ENCODE measurements around the gene AVPI1. TPM values are rescaled to one million over a fixed set of nuclear protein-coding genes. Genes with fewer than 3 reads are reported as not detected.
"Not testable (repeated sequence)": the region's sequence is repeated elsewhere in the genome, so short reads cannot be mapped to it uniquely, and the experiment has no call there.

Gene AVPI1
- total RNA-seq, 2 donors from 2014 or later = 9.5 to 25.6 TPM

GRCh38 chr10:97643441-97643985 is 43.5 kb downstream of the AVPI1 start:
- no peak for TF ChIP-seq CTCF (IDR thresholded peaks at IDR 0.05)
- DNase-seq (ENCODE audit: low spot score) (no peak), ATAC-seq (ENCODE audit: insufficient number of reproducible peaks, low FRiP score, low read depth) (no peak)
- Histone ChIP-seq H3K9me3 (no peaks in the 10 kb centered on the region), H3K27ac (no peak overlapping the region), H3K4me3 (no peak overlapping the region), H3K27me3 (replicated peaks; ENCODE audit: insufficient read depth) (no peaks in the 10 kb centered on the region), H3K36me3 (peaks cover 11% of the 10 kb centered on the region), H3K4me1 (ENCODE audit: control insufficient read depth in 1 of 2, low read depth in 2 of 2) (peaks cover 15 to 39% of the 10 kb centered on the region in 2 donors)

GRCh38 chr10:97642471-97643159 is 44.4 kb downstream of the AVPI1 start:
- peaks cover 15 to 31% of the 10 kb centered on the region in 2 donors for H3K4me1 ChIP-seq (ENCODE audit: control insufficient read depth in 1 of 2, low read depth in 2 of 2)
- not testable (repeated sequence) for H3K27ac ChIP-seq; ATAC-seq (ENCODE audit: insufficient number of reproducible peaks, low FRiP score, low read depth); H3K27me3 ChIP-seq (replicated peaks; ENCODE audit: insufficient read depth); DNase-seq (ENCODE audit: low spot score); H3K9me3 ChIP-seq
- peaks cover 11% of the 10 kb centered on the region for H3K36me3 ChIP-seq
- peak overlapping the region; percentile 94 for H3K4me3 ChIP-seq

GRCh38 chr10:97640868-97641811 is 45.9 kb downstream of the AVPI1 start:
- H3K27me3 ChIP-seq (replicated peaks; ENCODE audit: insufficient read depth) = no peaks in the 10 kb centered on the region
- peak overlapping the region; percentile 76 to 80 for H3K27ac ChIP-seq
- no peaks in the 10 kb centered on the region for H3K9me3 ChIP-seq
- peaks cover 15 to 27% of the 10 kb centered on the region in 2 donors for H3K4me1 ChIP-seq (ENCODE audit: control insufficient read depth in 1 of 2, low read depth in 2 of 2)
- peak overlapping the region; percentile 94 for H3K4me3 ChIP-seq
- ATAC-seq (ENCODE audit: insufficient number of reproducible peaks, low FRiP score, low read depth) (peak; percentile 46), DNase-seq (ENCODE audit: low spot score) (no peak)
- no peak for TF ChIP-seq CTCF (IDR thresholded peaks at IDR 0.05)
- peaks cover 11% of the 10 kb centered on the region for H3K36me3 ChIP-seq

GRCh38 chr10:97640174-97640867 is 46.7 kb downstream of the AVPI1 start, which contains the start of gene PI4K2A:
Gene PI4K2A, plus strand, starts transcription at chr10:97640671. Its CDS starts 72 bp downstream, at chr10:97640743.
- DNase-seq (ENCODE audit: low spot score) = peak; percentile 97
- Histone ChIP-seq H3K4me3 (peak within 1 kb of the TSS; percentile 94), H3K27me3 (replicated peaks; ENCODE audit: insufficient read depth) (no peaks in the 10 kb centered on the region), H3K27ac (peak within 1 kb of the TSS; percentile 76 to 80), H3K9me3 (no peaks in the 10 kb centered on the region), H3K36me3 (peaks cover 11% of the 10 kb centered on the region), H3K4me1 (ENCODE audit: control insufficient read depth in 1 of 2, low read depth in 2 of 2) (peaks cover 15 to 27% of the 10 kb centered on the region in 2 donors)
- TF ChIP-seq CTCF (IDR thresholded peaks at IDR 0.05) = no peak
- ATAC-seq (ENCODE audit: insufficient number of reproducible peaks, low FRiP score, low read depth) = peak; percentile 95

GRCh38 chr10:97639090-97639489 is 48.0 kb downstream of the AVPI1 start:
- H3K27me3 ChIP-seq (replicated peaks; ENCODE audit: insufficient read depth); DNase-seq (ENCODE audit: low spot score); H3K9me3 ChIP-seq; H3K36me3 ChIP-seq; ATAC-seq (ENCODE audit: insufficient number of reproducible peaks, low FRiP score, low read depth); H3K27ac ChIP-seq; H3K4me3 ChIP-seq: not testable (repeated sequence)
- H3K4me1 ChIP-seq (ENCODE audit: control insufficient read depth in 1 of 2, low read depth in 2 of 2) = peaks cover 15 to 27% of the 10 kb centered on the region in 2 donors

Data from thoracic aorta (tissue), 2 donors.